ENCODE results near the gene GPC6.

Gene GPC6

GRCh38 chr13:93926425-93926824 is 699.8 kb downstream of the GPC6 start:
- Histone ChIP-seq H3K36me3 (replicated peaks; ENCODE audit: low read depth, low read length) (no peaks in the 10 kb centered on the region), H3K27ac (ENCODE audit: low read length) (no peak overlapping the region), H3K27me3 (ENCODE audit: low read depth, low read length) (no peaks in the 10 kb centered on the region), H4K20me1 (ENCODE audit: insufficient read depth, low read length) (no peaks in the 10 kb centered on the region), H3K9ac (ENCODE audit: low read length) (no peak overlapping the region), H3K4me2 (ENCODE audit: low read length) (no peak overlapping the region), H3K4me3 (ENCODE audit: low read length) (no peak overlapping the region), H2AFZ (ENCODE audit: low read depth, low read length) (no peak overlapping the region), H3K4me1 (ENCODE audit: low read length) (peaks cover 8% of the 10 kb centered on the region), H3K79me2 (ENCODE audit: low read length) (no peaks in the 10 kb centered on the region), H3K9me3 (ENCODE audit: insufficient read depth, low read length) (no peaks in the 10 kb centered on the region)
- TF ChIP-seq EZH2phosphoT487 (IDR thresholded peaks at IDR 0.05; ENCODE audit: low read depth) = no peak
- TF ChIP-seq, protein P1, sequence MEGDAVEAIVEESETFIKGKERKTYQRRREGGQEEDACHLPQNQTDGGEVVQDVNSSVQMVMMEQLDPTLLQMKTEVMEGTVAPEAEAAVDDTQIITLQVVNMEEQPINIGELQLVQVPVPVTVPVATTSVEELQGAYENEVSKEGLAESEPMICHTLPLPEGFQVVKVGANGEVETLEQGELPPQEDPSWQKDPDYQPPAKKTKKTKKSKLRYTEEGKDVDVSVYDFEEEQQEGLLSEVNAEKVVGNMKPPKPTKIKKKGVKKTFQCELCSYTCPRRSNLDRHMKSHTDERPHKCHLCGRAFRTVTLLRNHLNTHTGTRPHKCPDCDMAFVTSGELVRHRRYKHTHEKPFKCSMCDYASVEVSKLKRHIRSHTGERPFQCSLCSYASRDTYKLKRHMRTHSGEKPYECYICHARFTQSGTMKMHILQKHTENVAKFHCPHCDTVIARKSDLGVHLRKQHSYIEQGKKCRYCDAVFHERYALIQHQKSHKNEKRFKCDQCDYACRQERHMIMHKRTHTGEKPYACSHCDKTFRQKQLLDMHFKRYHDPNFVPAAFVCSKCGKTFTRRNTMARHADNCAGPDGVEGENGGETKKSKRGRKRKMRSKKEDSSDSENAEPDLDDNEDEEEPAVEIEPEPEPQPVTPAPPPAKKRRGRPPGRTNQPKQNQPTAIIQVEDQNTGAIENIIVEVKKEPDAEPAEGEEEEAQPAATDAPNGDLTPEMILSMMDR (IDR thresholded peaks at IDR 0.05; ENCODE audit: low read depth, low read length) = no peak

DNA sequence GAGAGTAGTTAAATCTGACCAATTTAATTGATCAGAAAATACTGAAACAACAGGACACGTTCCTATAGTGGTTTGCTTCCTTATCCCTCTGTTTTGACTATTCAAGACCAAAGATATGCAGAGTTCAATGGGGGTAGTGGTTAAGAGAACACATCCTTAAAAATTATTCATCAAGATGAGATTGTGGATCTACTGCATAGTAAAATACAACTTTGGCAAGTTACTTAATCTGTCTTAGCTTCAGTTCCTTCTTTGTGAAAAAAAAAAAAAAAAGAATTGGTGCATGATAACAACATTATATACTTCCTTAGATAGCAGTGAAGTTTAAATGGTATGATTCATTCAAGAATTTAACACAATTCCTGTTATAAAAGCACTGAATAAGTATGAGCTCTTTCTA is 700.8 kb downstream of the GPC6 start:
- no peaks in the 10 kb centered on the region for H3K9me3 ChIP-seq (ENCODE audit: insufficient read depth, low read length)
- H3K9ac ChIP-seq (ENCODE audit: low read length) = no peak overlapping the region
- no peak overlapping the region for H2AFZ ChIP-seq (ENCODE audit: low read depth, low read length)
- no peak overlapping the region for H3K4me3 ChIP-seq (ENCODE audit: low read length)
- H3K79me2 ChIP-seq (ENCODE audit: low read length) = no peaks in the 10 kb centered on the region
- no peaks in the 10 kb centered on the region for H3K36me3 ChIP-seq (replicated peaks; ENCODE audit: low read depth, low read length)
- peaks cover 8% of the 10 kb centered on the region for H3K4me1 ChIP-seq (ENCODE audit: low read length)
- H3K4me2 ChIP-seq (ENCODE audit: low read length) = no peak overlapping the region
- H3K27me3 ChIP-seq (ENCODE audit: low read depth, low read length) = no peaks in the 10 kb centered on the region
- no peak for TF ChIP-seq EZH2phosphoT487 (IDR thresholded peaks at IDR 0.05; ENCODE audit: low read depth)
- H4K20me1 ChIP-seq (ENCODE audit: insufficient read depth, low read length) = no peaks in the 10 kb centered on the region
- H3K27ac ChIP-seq (ENCODE audit: low read length) = no peak overlapping the region

GRCh38 chr13:93932901-93933300 is 706.3 kb downstream of the GPC6 start:
- H3K79me2 ChIP-seq (ENCODE audit: low read length) = no peaks in the 10 kb centered on the region
- H3K4me1 ChIP-seq (ENCODE audit: low read length) = 0 out of 2 replicates have a peak, but pooled peaks cover under 1% of the 10 kb centered on the region
- H3K9ac ChIP-seq (ENCODE audit: low read length) = no peak overlapping the region
- no peak for TF ChIP-seq EZH2phosphoT487 (IDR thresholded peaks at IDR 0.05; ENCODE audit: low read depth)
- TF ChIP-seq, protein P1 (IDR thresholded peaks at IDR 0.05; ENCODE audit: low read depth, low read length) = no peak
- no peak overlapping the region for H3K4me2 ChIP-seq (ENCODE audit: low read length)
- no peaks in the 10 kb centered on the region for H3K9me3 ChIP-seq (ENCODE audit: insufficient read depth, low read length)
- no peaks in the 10 kb centered on the region for H3K27me3 ChIP-seq (ENCODE audit: low read depth, low read length)
- no peaks in the 10 kb centered on the region for H3K36me3 ChIP-seq (replicated peaks; ENCODE audit: low read depth, low read length)
- H3K27ac ChIP-seq (ENCODE audit: low read length) = no peak overlapping the region
- no peak overlapping the region for H3K4me3 ChIP-seq (ENCODE audit: low read length)
- H4K20me1 ChIP-seq (ENCODE audit: insufficient read depth, low read length) = no peaks in the 10 kb centered on the region
- H2AFZ ChIP-seq (ENCODE audit: low read depth, low read length) = no peak overlapping the region

GRCh38 chr13:93936901-93937300 is 710.3 kb downstream of the GPC6 start:
- TF ChIP-seq, protein P1 (IDR thresholded peaks at IDR 0.05; ENCODE audit: low read depth, low read length) = no peak
- TF ChIP-seq EZH2phosphoT487 (IDR thresholded peaks at IDR 0.05; ENCODE audit: low read depth) = no peak
- Histone ChIP-seq H3K79me2 (ENCODE audit: low read length) (no peaks in the 10 kb centered on the region), H4K20me1 (ENCODE audit: insufficient read depth, low read length) (no peaks in the 10 kb centered on the region)

GRCh38 chr13:93941444-93941843 is 714.8 kb downstream of the GPC6 start:
- Histone ChIP-seq H3K36me3 (replicated peaks; ENCODE audit: low read depth, low read length) (peaks cover 3% of the 10 kb centered on the region), H3K4me3 (ENCODE audit: low read length) (no peak overlapping the region), H3K4me1 (ENCODE audit: low read length) (peaks cover 21% of the 10 kb centered on the region), H3K9me3 (ENCODE audit: insufficient read depth, low read length) (no peaks in the 10 kb centered on the region), H3K79me2 (ENCODE audit: low read length) (no peaks in the 10 kb centered on the region), H3K4me2 (ENCODE audit: low read length) (no peak overlapping the region), H3K9ac (ENCODE audit: low read length) (no peak overlapping the region), H2AFZ (ENCODE audit: low read depth, low read length) (no peak overlapping the region), H4K20me1 (ENCODE audit: insufficient read depth, low read length) (no peaks in the 10 kb centered on the region), H3K27me3 (ENCODE audit: low read depth, low read length) (no peaks in the 10 kb centered on the region), H3K27ac (ENCODE audit: low read length) (no peak overlapping the region)
- TF ChIP-seq, protein P1 (IDR thresholded peaks at IDR 0.05; ENCODE audit: low read depth, low read length) = no peak
- TF ChIP-seq EZH2phosphoT487 (IDR thresholded peaks at IDR 0.05; ENCODE audit: low read depth) = no peak

More at GRCh38 chr13:93936901-93937300, 710.3 kb downstream of the GPC6 start:
- Histone ChIP-seq H3K4me2 (ENCODE audit: low read length) (no peak overlapping the region), H3K9me3 (ENCODE audit: insufficient read depth, low read length) (no peaks in the 10 kb centered on the region), H3K4me3 (ENCODE audit: low read length) (no peak overlapping the region), H3K9ac (ENCODE audit: low read length) (no peak overlapping the region), H3K36me3 (replicated peaks; ENCODE audit: low read depth, low read length) (no peaks in the 10 kb centered on the region), H3K27me3 (ENCODE audit: low read depth, low read length) (no peaks in the 10 kb centered on the region), H3K27ac (ENCODE audit: low read length) (no peak overlapping the region), H2AFZ (ENCODE audit: low read depth, low read length) (no peak overlapping the region), H3K4me1 (ENCODE audit: low read length) (peaks cover 3% of the 10 kb centered on the region)
